DOHH2 (cell line): ENCODE measurements around the gene BTBD6.

ENCODE experiments used
- H3F3A ChIP-seq: fragments of 200-600 bp; sonication (generic), shearing (Covaris generic); 2 replicates; pipeline ENCODE4 v1.6.0; 2016; ENCODE audit warnings: antibody characterized with exemption, mild to moderate bottlenecking; ENCODE audit not compliant: control insufficient read depth, insufficient read depth
- H3K27ac ChIP-seq: fragments of 200-600 bp; sonication (generic); 2 replicates; pipeline ENCODE4 v1.5.1; 2014; ENCODE audit warnings: low read depth, mild to moderate bottlenecking, low read length, moderate library complexity
- H3K27me3 ChIP-seq: fragments of 200-600 bp; sonication (generic); 2 replicates; pipeline ENCODE4 v1.6.1; 2014; ENCODE audit warnings: mild to moderate bottlenecking, low read length, mixed read lengths; ENCODE audit not compliant: control insufficient read depth
- H3K36me3 ChIP-seq: fragments of 200-600 bp; sonication (generic); 2 replicates; pipeline ENCODE4 v1.6.1; 2014; ENCODE audit warnings: mild to moderate bottlenecking, low read length, moderate library complexity, mixed read lengths; ENCODE audit not compliant: control insufficient read depth
- H3K4me1 ChIP-seq: fragments of 200-600 bp; sonication (generic); 2 replicates; pipeline ENCODE4 v1.6.1; 2014; ENCODE audit warnings: mild to moderate bottlenecking, low read length, mixed read lengths; ENCODE audit not compliant: control insufficient read depth
- H3K4me2 ChIP-seq: fragments of 200-600 bp; sonication (generic); 2 replicates; pipeline ENCODE4 v1.6.0; 2014; ENCODE audit warnings: mild to moderate bottlenecking, low read length, moderate library complexity
- H3K4me3 ChIP-seq: fragments of 200-600 bp; sonication (generic); 2 replicates; pipeline ENCODE4 v1.5.1; 2014; ENCODE audit warnings: mild to moderate bottlenecking, low read length, mixed read lengths
- H3K79me2 ChIP-seq: fragments of 200-600 bp; sonication (generic); 2 replicates; pipeline ENCODE4 v1.6.1; 2014; ENCODE audit warnings: mild to moderate bottlenecking, low read length, mixed read lengths; ENCODE audit not compliant: control insufficient read depth
- H3K9me2 ChIP-seq: fragments of 200-600 bp; sonication (generic); replicated peaks from 2 replicates; pipeline ENCODE4 v1.6.1; 2014; ENCODE audit warnings: mild to moderate bottlenecking, low read length, mixed read lengths; ENCODE audit not compliant: control insufficient read depth
- H3K9me3 ChIP-seq: fragments of 200-600 bp; sonication (generic); 2 replicates; pipeline ENCODE4 v1.6.1; 2014; ENCODE audit warnings: antibody characterized with exemption, low read length, mixed read lengths; ENCODE audit not compliant: control insufficient read depth, insufficient read depth
- H4K20me1 ChIP-seq: fragments of 200-600 bp; sonication (generic); 2 replicates; pipeline ENCODE4 v1.6.0; 2014; ENCODE audit warnings: low read depth, mild to moderate bottlenecking, antibody characterized with exemption, low read length, moderate library complexity; ENCODE audit not compliant: control insufficient read depth, insufficient read depth
- EZH2phosphoT487 ChIP-seq: fragments of 200-600 bp; sonication (generic); IDR thresholded peaks from 2 replicates; pipeline ENCODE4 v1.6.1; 2017; ENCODE audit warnings: borderline replicate concordance, mild to moderate bottlenecking, antibody characterized with exemption, low read length, moderate library complexity, mixed read lengths
- TF ChIP-seq, protein P1 (sequence below): fragments of 200-600 bp; sonication (generic); IDR thresholded peaks from one replicate; pipeline ENCODE4 v1.5.1; 2014; ENCODE audit warnings: antibody characterized with exemption, mild to moderate bottlenecking, low read depth, low read length; ENCODE audit not compliant: poor library complexity, severe bottlenecking

BTBD6 gene

GRCh38 chr14:105299654-105300541 is 51.6 kb downstream of the BTBD6 start:
- peak overlapping the region; percentile 99 for H3K4me2 ChIP-seq

More at GRCh38 chr14:105299654-105300541, 51.6 kb downstream of the BTBD6 start:
- Histone ChIP-seq H3K9me3 (no peaks in the 10 kb centered on the region), H3K27me3 (no peaks in the 10 kb centered on the region), H3K36me3 (no peaks in the 10 kb centered on the region), H3F3A (no peaks in the 10 kb centered on the region; the same call in 1 of the 2 replicates), H3K9me2 (no peaks in the 10 kb centered on the region), H3K27ac (no peak overlapping the region), H3K79me2 (peaks cover 45% of the 10 kb centered on the region), H4K20me1 (no peaks in the 10 kb centered on the region), H3K4me1 (peaks cover 14% of the 10 kb centered on the region), H3K4me3 (peak overlapping the region; percentile 96)
- no peak for TF ChIP-seq EZH2phosphoT487
- TF ChIP-seq, protein P1, sequence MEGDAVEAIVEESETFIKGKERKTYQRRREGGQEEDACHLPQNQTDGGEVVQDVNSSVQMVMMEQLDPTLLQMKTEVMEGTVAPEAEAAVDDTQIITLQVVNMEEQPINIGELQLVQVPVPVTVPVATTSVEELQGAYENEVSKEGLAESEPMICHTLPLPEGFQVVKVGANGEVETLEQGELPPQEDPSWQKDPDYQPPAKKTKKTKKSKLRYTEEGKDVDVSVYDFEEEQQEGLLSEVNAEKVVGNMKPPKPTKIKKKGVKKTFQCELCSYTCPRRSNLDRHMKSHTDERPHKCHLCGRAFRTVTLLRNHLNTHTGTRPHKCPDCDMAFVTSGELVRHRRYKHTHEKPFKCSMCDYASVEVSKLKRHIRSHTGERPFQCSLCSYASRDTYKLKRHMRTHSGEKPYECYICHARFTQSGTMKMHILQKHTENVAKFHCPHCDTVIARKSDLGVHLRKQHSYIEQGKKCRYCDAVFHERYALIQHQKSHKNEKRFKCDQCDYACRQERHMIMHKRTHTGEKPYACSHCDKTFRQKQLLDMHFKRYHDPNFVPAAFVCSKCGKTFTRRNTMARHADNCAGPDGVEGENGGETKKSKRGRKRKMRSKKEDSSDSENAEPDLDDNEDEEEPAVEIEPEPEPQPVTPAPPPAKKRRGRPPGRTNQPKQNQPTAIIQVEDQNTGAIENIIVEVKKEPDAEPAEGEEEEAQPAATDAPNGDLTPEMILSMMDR = no peak
